SK-N-SH treated with all-trans-retinoic acid at 6 μM for 48 hours (cell line): ENCODE measurements around the gene OR1L8.

Experiments used
- CSRNP3 ChIP-seq: fragments of 250-450 bp; sonication (Bioruptor Pico); IDR thresholded peaks from 2 replicates; pipeline ENCODE4 v1.5.1; 2021; ENCODE audit warnings: mild to moderate bottlenecking, moderate library complexity
- RARB ChIP-seq: fragments of 250-450 bp; sonication (Bioruptor Pico); IDR thresholded peaks from 2 replicates; pipeline ENCODE4 v1.8.0; 2021; ENCODE audit warnings: mild to moderate bottlenecking, moderate library complexity
- TCF4 ChIP-seq: fragments of 250-450 bp; sonication (Bioruptor Pico); IDR thresholded peaks from 2 replicates; pipeline ENCODE4 v1.8.0; 2021; ENCODE audit warnings: mild to moderate bottlenecking, moderate library complexity, borderline replicate concordance
- ZFP3 ChIP-seq: fragments of 250-450 bp; sonication (Bioruptor Pico); IDR thresholded peaks from 2 replicates; pipeline ENCODE4 v1.5.0; 2020; ENCODE audit warnings: mild to moderate bottlenecking, moderate library complexity
- ZNF565 ChIP-seq: fragments of 450-650 bp; formaldehyde crosslinking; conservative IDR thresholded peaks from 2 replicates; pipeline ENCODE4 v1.5.0; 2020; ENCODE audit warnings: low read depth, mild to moderate bottlenecking, moderate library complexity
- ZNF8 ChIP-seq: fragments of 450-650 bp; formaldehyde crosslinking; IDR thresholded peaks from 2 replicates; pipeline ENCODE4 v1.5.0; 2020; ENCODE audit warnings: mild to moderate bottlenecking, moderate library complexity

GRCh38 chr9:122546196-122546595 is 37.0 kb downstream of the OR1L8 start:
- TF ChIP-seq ZFP3 (CRISPR knock-in tag): no peak
- TF ChIP-seq ZNF8 (CRISPR knock-in tag): no peak
- TF ChIP-seq CSRNP3 (CRISPR knock-in tag): no peak
- no peak for TF ChIP-seq TCF4 (CRISPR knock-in tag)
- no peak for TF ChIP-seq ZNF565 (CRISPR knock-in tag)
- no peak for TF ChIP-seq RARB (CRISPR knock-in tag)
